Fibroblast of skin of right quadriceps (primary cell): ENCODE results near the gene ELK4.

Source experiments
- DNase-seq: peaks from one replicate; pipeline ENCODE4 v3.0.0-alpha.2; 2013

The ELK4 gene

GRCh38 chr1:205593532-205593931 lies 38.3 kb downstream of the ELK4 start:
- DNase-seq = no peak

GRCh38 chr1:205592443-205593003 lies 39.3 kb downstream of the ELK4 start:
- DNase-seq = no peak

- DNase-seq = peak; percentile 72
These were observed 40.1 kb downstream of the ELK4 start for GRCh38 chr1:205591522-205592351.

GRCh38 chr1:205590777-205591513 lies 40.9 kb downstream of the ELK4 start:
- DNase-seq = no peak

GRCh38 chr1:205590457-205590768 lies 41.4 kb downstream of the ELK4 start:
- no peak for DNase-seq

- DNase-seq = no peak
These were observed 42.0 kb downstream of the ELK4 start for GRCh38 chr1:205589618-205590456.

GRCh38 chr1:205589046-205589445 lies 42.8 kb downstream of the ELK4 start:
- no peak for DNase-seq

GRCh38 chr1:205588636-205589035 lies 43.2 kb downstream of the ELK4 start:
- peak; percentile 53 for DNase-seq

GRCh38 chr1:205587581-205587980 lies 44.2 kb downstream of the ELK4 start:
- DNase-seq = no peak

- DNase-seq = no peak
These were observed 45.7 kb downstream of the ELK4 start for GRCh38 chr1:205585835-205586785.

- no peak for DNase-seq
These were observed 46.5 kb downstream of the ELK4 start for GRCh38 chr1:205585169-205585834.

- no peak for DNase-seq
These were observed 47.1 kb downstream of the ELK4 start for GRCh38 chr1:205584732-205585131.

GRCh38 chr1:205583461-205584130 lies 48.2 kb downstream of the ELK4 start:
- no peak for DNase-seq

GRCh38 chr1:205582471-205583291 lies 49.1 kb downstream of the ELK4 start:
- DNase-seq = no peak

GRCh38 chr1:205582046-205582445 lies 49.8 kb downstream of the ELK4 start:
- no peak for DNase-seq

GRCh38 chr1:205581321-205581980 lies 50.4 kb downstream of the ELK4 start:
- DNase-seq = no peak

- no peak for DNase-seq
These were observed 51.0 kb downstream of the ELK4 start for GRCh38 chr1:205580923-205581180.

GRCh38 chr1:205580140-205580922 lies 51.5 kb downstream of the ELK4 start:
- DNase-seq = no peak

- DNase-seq = no peak
These were observed 52.1 kb downstream of the ELK4 start for GRCh38 chr1:205579711-205580110.
